IMR-90 (cell line): ENCODE results near the gene SPATA46.

Source experiments
- BHLHE40 ChIP-seq: fragments of 150-350 bp; IDR thresholded peaks from 2 replicates; pipeline ENCODE4 v1.6.1; 2016; ENCODE audit warnings: mild to moderate bottlenecking, low read depth, low read length
- CTCF ChIP-seq: conservative IDR thresholded peaks from 2 replicates; pipeline ENCODE4 v1.5.1; 2012; ENCODE audit warnings: mild to moderate bottlenecking, low read depth, low read length, improper control_type of control experiment
- ELK1 ChIP-seq: fragments of 150-350 bp; IDR thresholded peaks from 2 replicates; pipeline ENCODE4 v1.6.1; 2016; ENCODE audit warnings: low read depth, mild to moderate bottlenecking, low read length, moderate library complexity, borderline replicate concordance
- POLR2A ChIP-seq: IDR thresholded peaks from 2 replicates; pipeline ENCODE4 v1.6.1; 2012; ENCODE audit warnings: mild to moderate bottlenecking, low read depth, low read length
- RFX5 ChIP-seq: IDR thresholded peaks from 2 replicates; pipeline ENCODE4 v1.8.0; 2012; ENCODE audit warnings: low read depth, mild to moderate bottlenecking, low read length, moderate library complexity
- SMC3 ChIP-seq: fragments of 150-350 bp; IDR thresholded peaks from 2 replicates; pipeline ENCODE4 v1.6.1; 2016; ENCODE audit warnings: low read depth, mild to moderate bottlenecking, antibody characterized with exemption, low read length, moderate library complexity

- TF ChIP-seq ELK1 (no peak), RFX5 (no peak), CTCF (no peak), POLR2A (no peak), SMC3 (no peak), BHLHE40 (no peak)
Measured at GRCh38 chr1:162421258-162422164, 44.9 kb upstream of the SPATA46 start.
